22Rv1 (cell line): ENCODE data around the gene AKAP6.

Experiments
- H3K27ac ChIP-seq: fragments of 450-650 bp; 2 replicates; pipeline ENCODE4 v1.5.1; 2017
- CTCF ChIP-seq: fragments of 450-650 bp; IDR thresholded peaks from 2 replicates; pipeline ENCODE4 v1.5.1; 2017; ENCODE audit warnings: mild to moderate bottlenecking
- ZFX ChIP-seq: fragments of 450-650 bp; IDR thresholded peaks from 2 replicates; pipeline ENCODE4 v1.6.1; 2017; ENCODE audit warnings: antibody characterized with exemption, borderline replicate concordance

AKAP6 gene

GRCh38 chr14:32331206-32331605 is 2.1 kb downstream of the AKAP6 start:
- no peak overlapping the region for H3K27ac ChIP-seq
- TF ChIP-seq ZFX, result no peak
- TF ChIP-seq CTCF, result no peak

- no peak for TF ChIP-seq ZFX
- no peak for TF ChIP-seq CTCF
- no peak overlapping the region for H3K27ac ChIP-seq
These were observed 3.6 kb downstream of the AKAP6 start for GRCh38 chr14:32332415-32333316.

GRCh38 chr14:32336702-32337101 is 7.6 kb downstream of the AKAP6 start:
- no peak for TF ChIP-seq ZFX
- no peak for TF ChIP-seq CTCF
- no peak overlapping the region for H3K27ac ChIP-seq

- no peak overlapping the region for H3K27ac ChIP-seq
- TF ChIP-seq CTCF, result no peak
- no peak for TF ChIP-seq ZFX
These were observed 8.7 kb downstream of the AKAP6 start for GRCh38 chr14:32337759-32338158.

- no peak overlapping the region for H3K27ac ChIP-seq
- TF ChIP-seq CTCF, result no peak
- TF ChIP-seq ZFX, result no peak
These were observed 10.1 kb downstream of the AKAP6 start for GRCh38 chr14:32339188-32339587.

GRCh38 chr14:32341947-32342846 is 13.1 kb downstream of the AKAP6 start:
- no peak overlapping the region for H3K27ac ChIP-seq
- TF ChIP-seq CTCF, result no peak

- H3K27ac ChIP-seq, result no peak overlapping the region
- TF ChIP-seq CTCF (no peak), ZFX (no peak)
These were observed 13.7 kb downstream of the AKAP6 start for GRCh38 chr14:32342847-32343194.
